Lower lobe of right lung (tissue), 2 donors: Measurements from ENCODE around the gene PLA2G4E. TPM values are rescaled to one million over a fixed set of nuclear protein-coding genes. Genes with fewer than 3 reads are reported as not detected.

Experiments
- ATAC-seq, 2 donors: fragments of 200-7000 bp; cut with Tn5 transposase; one replicate each; pipeline ENCODE4 v1.9.1; 2020 to 2022; ENCODE audit warnings: mild to moderate bottlenecking in 2 of 2, moderate library complexity in 2 of 2
- DNase-seq: peaks from one replicate; pipeline ENCODE4 v3.0.0-alpha.2; 2020
- H3K27ac ChIP-seq: fragments of 200-600 bp; one replicate; pipeline ENCODE4 v1.8.0; 2022
- H3K27me3 ChIP-seq: fragments of 200-600 bp; one replicate; pipeline ENCODE4 v1.8.0; 2022; ENCODE audit warnings: low read depth
- H3K36me3 ChIP-seq: fragments of 200-600 bp; one replicate; pipeline ENCODE4 v1.8.0; 2022; ENCODE audit warnings: mild to moderate bottlenecking
- H3K4me1 ChIP-seq: fragments of 200-600 bp; one replicate; pipeline ENCODE4 v1.8.0; 2022
- H3K4me3 ChIP-seq: fragments of 200-600 bp; one replicate; pipeline ENCODE4 v1.8.0; 2022; ENCODE audit warnings: mild to moderate bottlenecking
- H3K9me3 ChIP-seq: fragments of 200-600 bp; one replicate; pipeline ENCODE4 v1.8.0; 2022
- CTCF ChIP-seq: fragments of 200-600 bp; IDR thresholded peaks from one replicate; pipeline ENCODE4 v1.8.0; 2022; ENCODE audit warnings: antibody characterized with exemption, mild to moderate bottlenecking
- intact Hi-C: fragments of 100-400 bp; cut with DNase I; formaldehyde crosslinking; loops from one replicate; pipeline ENCODE4 v1.11.0; 2022
- total RNA-seq: library from RNA; stranded (reverse); fragmentation: NEBNext Ultra II Directional; extraction: Animal tissue kit (Norgen Biotek cat#: 25700); gene quantifications from one replicate; pipeline ENCODE4 v1.2.1, GENCODE V29; 2021
- donor health status: DM: no; HTN: yes; CAD: no; lungs with severe emphysema.

The PLA2G4E gene
- total RNA-seq, 1 donor from 2014 or later: 1.1 TPM

DNA sequence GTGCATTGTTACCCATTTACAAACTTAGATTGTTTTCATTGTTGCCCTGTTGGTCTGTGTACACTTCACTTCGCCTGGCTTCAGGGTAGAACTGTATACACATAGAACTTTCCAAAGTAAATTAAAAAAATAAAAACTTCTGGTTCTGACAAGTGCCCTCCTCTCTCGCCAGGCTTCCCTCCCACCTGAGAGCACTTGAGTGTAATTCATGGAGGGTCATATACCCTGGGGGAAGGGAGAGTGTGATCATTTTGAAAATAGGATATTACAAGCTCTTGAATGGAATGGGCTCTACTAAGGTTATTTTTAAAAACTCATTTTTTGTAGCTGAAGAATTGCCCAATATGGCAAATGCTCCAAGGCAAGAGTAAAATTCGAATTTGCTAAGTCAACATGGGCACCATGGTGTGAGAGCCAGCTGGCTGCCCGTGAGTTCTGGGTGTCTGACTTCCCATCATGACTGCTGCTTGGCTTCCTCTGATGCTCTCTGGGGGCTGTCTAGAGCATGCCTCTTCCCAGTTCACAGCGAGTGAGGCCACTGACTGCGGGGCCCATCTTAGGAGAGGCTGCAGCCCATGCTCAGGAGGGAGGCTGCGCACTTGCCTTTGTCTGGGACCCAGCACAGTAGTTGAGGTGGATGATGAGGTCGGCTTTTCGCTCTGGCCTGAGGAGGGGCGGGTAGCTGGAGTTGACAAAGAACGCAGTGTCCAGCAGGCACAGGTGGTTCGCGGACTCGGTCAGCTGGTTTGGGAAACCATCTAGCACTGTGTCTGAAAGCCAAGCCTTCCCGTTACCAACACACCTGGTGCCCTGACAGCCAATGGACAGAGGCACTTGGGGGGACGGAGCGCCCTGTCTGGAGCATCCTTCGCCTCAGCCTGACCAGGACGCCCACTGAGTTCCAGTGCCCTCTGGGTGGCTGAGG, 35.3 kb downstream of the PLA2G4E start:
- no peaks in the 10 kb centered on the region for H3K36me3 ChIP-seq
- no peaks in the 10 kb centered on the region for H3K27me3 ChIP-seq
- H3K4me3 ChIP-seq: no peak overlapping the region
- H3K4me1 ChIP-seq: no peaks in the 10 kb centered on the region
- ATAC-seq (peak in 1 of 2 donors; percentile 11), DNase-seq (no peak)
- H3K9me3 ChIP-seq: no peaks in the 10 kb centered on the region
- intact Hi-C loops: loop anchor here (10.0 kb wide), 1 partner anchor 79 kb away; no protein-coding TSS in a partner anchor
- no peak overlapping the region for H3K27ac ChIP-seq
- no peak for TF ChIP-seq CTCF

GRCh38 chr15:41984622-41985021, 36.2 kb downstream of the PLA2G4E start:
- H3K27me3 ChIP-seq: no peaks in the 10 kb centered on the region
- H3K27ac ChIP-seq: no peak overlapping the region
- intact Hi-C loops: loop anchor here (10.0 kb wide), 1 partner anchor 80 kb away; no protein-coding TSS in a partner anchor

DNA sequence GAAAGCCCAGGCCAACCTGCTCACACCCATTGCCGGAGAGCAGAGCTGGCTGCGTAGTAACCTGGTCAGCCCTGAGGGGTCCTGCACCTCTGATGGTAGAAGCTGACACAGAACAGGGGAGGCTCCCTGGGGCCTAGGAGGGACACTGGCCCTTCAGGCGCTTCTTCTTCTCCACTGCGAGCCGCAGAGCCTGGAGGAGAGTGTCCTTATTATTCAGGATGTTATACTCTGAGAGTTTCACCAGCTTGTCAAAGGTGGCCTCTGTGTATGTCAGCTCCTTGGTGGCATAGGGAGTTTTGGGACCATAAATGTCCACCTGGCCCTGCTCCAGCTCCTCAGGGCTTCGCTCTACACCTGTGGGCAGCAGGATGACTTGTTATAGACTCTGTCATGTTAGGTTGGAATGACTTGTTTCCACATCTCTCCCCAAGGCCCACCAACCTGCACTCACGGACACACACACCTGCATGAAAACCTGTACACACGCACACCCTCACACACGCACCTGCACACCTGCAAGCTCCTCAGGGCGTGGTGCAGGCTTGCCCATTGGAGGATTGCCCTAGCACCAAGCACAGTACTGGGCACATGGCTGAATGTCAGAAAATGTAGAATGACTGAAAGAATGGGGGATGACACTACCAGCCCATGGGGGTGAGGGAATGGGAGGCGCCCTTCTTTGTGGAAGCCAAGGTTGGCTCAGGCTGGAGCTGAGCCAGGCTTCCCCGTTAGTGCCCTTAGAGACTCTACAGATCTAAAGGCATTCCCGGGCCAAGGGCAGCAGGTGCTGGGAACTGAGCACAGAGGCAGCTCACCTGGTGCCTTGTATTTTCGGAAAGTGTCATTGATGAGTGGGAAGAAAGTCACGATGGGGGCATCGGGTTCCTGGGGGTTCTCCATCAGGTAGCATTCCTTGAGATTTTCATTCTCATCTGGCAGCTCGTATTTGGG, 36.9 kb downstream of the PLA2G4E start:
- Histone ChIP-seq H3K27ac (no peak overlapping the region), H3K27me3 (no peaks in the 10 kb centered on the region), H3K4me1 (no peaks in the 10 kb centered on the region), H3K9me3 (no peaks in the 10 kb centered on the region), H3K36me3 (no peaks in the 10 kb centered on the region), H3K4me3 (no peak overlapping the region)
- intact Hi-C loops: loop anchor here (10.0 kb wide), 1 partner anchor 81 kb away; no protein-coding TSS in a partner anchor
- DNase-seq: no peak
- TF ChIP-seq CTCF: no peak
- no peak for ATAC-seq

More at GRCh38 chr15:41984622-41985021, 36.2 kb downstream of the PLA2G4E start:
- H3K36me3 ChIP-seq: no peaks in the 10 kb centered on the region
- no peaks in the 10 kb centered on the region for H3K9me3 ChIP-seq
- H3K4me3 ChIP-seq: no peak overlapping the region
- DNase-seq: no peak
- H3K4me1 ChIP-seq: no peaks in the 10 kb centered on the region
- no peak for TF ChIP-seq CTCF
- no peak for ATAC-seq

- intact Hi-C loops: loop anchor here (10.0 kb wide), 1 partner anchor 82 kb away; no protein-coding TSS in a partner anchor
- DNase-seq (no peak), ATAC-seq (peak in 1 of 2 donors; percentile 25)
- Histone ChIP-seq H3K4me3 (no peak overlapping the region), H3K27me3 (no peaks in the 10 kb centered on the region), H3K27ac (no peak overlapping the region), H3K36me3 (no peaks in the 10 kb centered on the region), H3K9me3 (no peaks in the 10 kb centered on the region), H3K4me1 (no peaks in the 10 kb centered on the region)
- TF ChIP-seq CTCF: no peak
Measured at GRCh38 chr15:41983221-41983620, 37.6 kb downstream of the PLA2G4E start.
